GM23338 (cell line): ENCODE results near the gene DPP9. TPM values are rescaled to one million over a fixed set of nuclear protein-coding genes. Genes with fewer than 3 reads are reported as not detected.

Source experiments
- ATAC-seq: fragments of 200-7000 bp; cut with Tn5 transposase; 3 replicates; pipeline ENCODE4 v1.9.1; 2020
- DNase-seq: peaks from one replicate; pipeline ENCODE4 v3.0.0-alpha.2; 2015; ENCODE audit warnings: low spot score
- H2AFZ ChIP-seq: fragments of 200-600 bp; sonication (generic); 2 replicates; pipeline ENCODE4 v1.8.0; 2016; ENCODE audit warnings: antibody characterized with exemption, mild to moderate bottlenecking, moderate library complexity
- H3F3A ChIP-seq: fragments of 200-600 bp; sonication (generic); replicated peaks from 2 replicates; pipeline ENCODE4 v1.8.0; 2017; ENCODE audit warnings: antibody characterized with exemption, mixed run types, low read depth
- H3K27ac ChIP-seq: fragments of 200-600 bp; sonication (generic); 2 replicates; pipeline ENCODE4 v1.6.1; 2016; ENCODE audit warnings: low read depth
- H3K27me3 ChIP-seq: fragments of 200-600 bp; sonication (generic); 2 replicates; pipeline ENCODE4 v1.8.0; 2016; ENCODE audit warnings: mild to moderate bottlenecking, mixed run types, moderate library complexity; ENCODE audit not compliant: insufficient read depth
- H3K36me3 ChIP-seq: fragments of 200-600 bp; sonication (generic); 2 replicates; pipeline ENCODE4 v1.8.0; 2016; ENCODE audit warnings: mild to moderate bottlenecking; ENCODE audit not compliant: insufficient read depth
- H3K4me1 ChIP-seq: fragments of 200-600 bp; sonication (generic); 2 replicates; pipeline ENCODE4 v1.8.0; 2016; ENCODE audit warnings: mild to moderate bottlenecking, moderate library complexity; ENCODE audit not compliant: insufficient read depth
- H3K4me2 ChIP-seq: fragments of 200-600 bp; sonication (generic); 2 replicates; pipeline ENCODE4 v1.7.1; 2017; ENCODE audit warnings: mixed run types
- H3K4me3 ChIP-seq: fragments of 200-600 bp; sonication (generic); 2 replicates; pipeline ENCODE4 v1.6.1; 2016; ENCODE audit warnings: mixed run types
- H3K79me2 ChIP-seq: fragments of 200-600 bp; sonication (generic); replicated peaks from 2 replicates; pipeline ENCODE4 v1.8.0; 2017; ENCODE audit warnings: mild to moderate bottlenecking; ENCODE audit not compliant: insufficient read depth
- H3K9me2 ChIP-seq: fragments of 200-600 bp; sonication (generic); 2 replicates; pipeline ENCODE4 v1.8.0; 2017; ENCODE audit not compliant: insufficient read depth
- H4K20me1 ChIP-seq: fragments of 200-600 bp; sonication (generic); replicated peaks from 2 replicates; pipeline ENCODE4 v1.8.0; 2017; ENCODE audit warnings: mild to moderate bottlenecking; ENCODE audit not compliant: insufficient read depth
- H3K27ac Mint-ChIP-seq: 2 replicates; pipeline ENCODE4 v1.8.0; 2020; ENCODE audit warnings: inconsistent platforms, mild to moderate bottlenecking, moderate library complexity, mixed read lengths
- H3K27me3 Mint-ChIP-seq: 3 replicates; pipeline ENCODE4 v1.8.0; 2022; ENCODE audit warnings: low read depth, mild to moderate bottlenecking, moderate library complexity, mixed read lengths, inconsistent platforms; ENCODE audit not compliant: insufficient read depth, poor library complexity
- H3K36me3 Mint-ChIP-seq: 3 replicates; pipeline ENCODE4 v1.8.0; 2021; ENCODE audit warnings: low read depth, mild to moderate bottlenecking, inconsistent platforms, moderate library complexity, mixed read lengths
- H3K4me1 Mint-ChIP-seq: 3 replicates; pipeline ENCODE4 v1.8.0; 2020; ENCODE audit warnings: mild to moderate bottlenecking, inconsistent platforms, mixed read lengths
- H3K4me3 Mint-ChIP-seq: 3 replicates; pipeline ENCODE4 v1.8.0; 2021; ENCODE audit warnings: moderate library complexity, mild to moderate bottlenecking, inconsistent platforms, mixed read lengths
- H3K9me3 Mint-ChIP-seq: 3 replicates; pipeline ENCODE4 v1.8.0; 2020; ENCODE audit warnings: moderate library complexity, mild to moderate bottlenecking, inconsistent platforms, mixed read lengths
- CREB1 ChIP-seq: fragments of 250-450 bp; sonication (Bioruptor Pico); IDR thresholded peaks from 2 replicates; pipeline ENCODE4 v1.5.0; 2020; ENCODE audit warnings: low read depth, mild to moderate bottlenecking, moderate library complexity
- ETS1 ChIP-seq: IDR thresholded peaks from 2 replicates; pipeline ENCODE4 v1.6.1; 2016; ENCODE audit warnings: antibody characterized with exemption
- EZH2phosphoT487 ChIP-seq: fragments of 200-600 bp; sonication (generic); IDR thresholded peaks from one replicate; pipeline ENCODE4 v1.8.1; 2018; ENCODE audit warnings: antibody characterized with exemption; ENCODE audit not compliant: unreplicated experiment
- NANOG ChIP-seq: IDR thresholded peaks from 2 replicates; pipeline ENCODE4 v1.6.1; 2016; ENCODE audit warnings: antibody characterized with exemption, borderline replicate concordance
- POLR2AphosphoS5 ChIP-seq: IDR thresholded peaks from 2 replicates; pipeline ENCODE4 v1.6.1; 2016; ENCODE audit warnings: antibody characterized with exemption, low read depth
- STAT1 ChIP-seq: IDR thresholded peaks from one replicate; pipeline ENCODE4 v1.6.1; 2016; ENCODE audit warnings: antibody characterized with exemption; ENCODE audit not compliant: unreplicated experiment
- ZNF331 ChIP-seq: fragments of 250-450 bp; sonication (Bioruptor Pico); IDR thresholded peaks from 2 replicates; pipeline ENCODE4 v1.5.0; 2020; ENCODE audit warnings: low read depth, mild to moderate bottlenecking, moderate library complexity
- polyA plus RNA-seq: library from polyadenylated mRNA; unstranded; fragments of >200 nt; fragmentation: Nextera tagmentation; extraction: Ambion mirVana; gene quantifications from 2 replicates; pipeline ENCODE4 v1.2.1, GENCODE V29; 2016
- total RNA-seq: library from RNA; depleted of rRNA; stranded (reverse); fragments of >200 nt; shearing (Covaris generic); gene quantifications from 2 replicates; pipeline ENCODE4 v1.2.3, GENCODE V29; 2014
- TF ChIP-seq, protein P1 (sequence below), 2 experiments: fragments of 200-600 bp in 1 of 2; sonication (generic) in 1 of 2; conservative IDR thresholded peaks; 2 replicates each; pipeline versions ENCODE4 v1.5.1 to v1.6.1; 2016 to 2017; ENCODE audit warnings: antibody characterized with exemption in 2 of 2, low read depth in 2 of 2, mild to moderate bottlenecking in 2 of 2, moderate library complexity in 1 of 2
- TF ChIP-seq, protein P2 (sequence below): IDR thresholded peaks from one replicate; pipeline ENCODE4 v1.6.1; 2018; ENCODE audit warnings: antibody characterized with exemption; ENCODE audit not compliant: unreplicated experiment

The DPP9 gene
- total and polyA plus RNA-seq, 2 experiments from 2014 or later: 19.5 to 49.2 TPM

GRCh38 chr19:4760285-4760650, 36.6 kb upstream of the DPP9 start:
- Mint-ChIP-seq H3K27ac (no peak overlapping the region), H3K9me3 (no peaks in the 10 kb centered on the region), H3K36me3 (no peaks in the 10 kb centered on the region), H3K4me1 (peaks cover 6% of the 10 kb centered on the region; the same call in 2 of the 3 replicates), H3K27me3 (peaks cover 11% of the 10 kb centered on the region), H3K4me3 (peak overlapping the region; percentile 64)
- Histone ChIP-seq H4K20me1 (no peaks in the 10 kb centered on the region), H3K4me2 (peak overlapping the region; percentile 86), H3K36me3 (no peaks in the 10 kb centered on the region), H3K27ac (no peak overlapping the region), H2AFZ (peak overlapping the region; percentile 98), H3K9me2 (no peaks in the 10 kb centered on the region), H3F3A (no peaks in the 10 kb centered on the region), H3K27me3 (peaks cover 16% of the 10 kb centered on the region), H3K79me2 (no peaks in the 10 kb centered on the region), H3K4me1 (peaks cover 4% of the 10 kb centered on the region; the same call in 1 of the 2 replicates), H3K4me3 (peak overlapping the region; percentile 66)
- no peak for TF ChIP-seq EZH2phosphoT487
- TF ChIP-seq ZNF331 (CRISPR knock-in tag): no peak
- no peak for TF ChIP-seq STAT1
- TF ChIP-seq, protein P1, sequence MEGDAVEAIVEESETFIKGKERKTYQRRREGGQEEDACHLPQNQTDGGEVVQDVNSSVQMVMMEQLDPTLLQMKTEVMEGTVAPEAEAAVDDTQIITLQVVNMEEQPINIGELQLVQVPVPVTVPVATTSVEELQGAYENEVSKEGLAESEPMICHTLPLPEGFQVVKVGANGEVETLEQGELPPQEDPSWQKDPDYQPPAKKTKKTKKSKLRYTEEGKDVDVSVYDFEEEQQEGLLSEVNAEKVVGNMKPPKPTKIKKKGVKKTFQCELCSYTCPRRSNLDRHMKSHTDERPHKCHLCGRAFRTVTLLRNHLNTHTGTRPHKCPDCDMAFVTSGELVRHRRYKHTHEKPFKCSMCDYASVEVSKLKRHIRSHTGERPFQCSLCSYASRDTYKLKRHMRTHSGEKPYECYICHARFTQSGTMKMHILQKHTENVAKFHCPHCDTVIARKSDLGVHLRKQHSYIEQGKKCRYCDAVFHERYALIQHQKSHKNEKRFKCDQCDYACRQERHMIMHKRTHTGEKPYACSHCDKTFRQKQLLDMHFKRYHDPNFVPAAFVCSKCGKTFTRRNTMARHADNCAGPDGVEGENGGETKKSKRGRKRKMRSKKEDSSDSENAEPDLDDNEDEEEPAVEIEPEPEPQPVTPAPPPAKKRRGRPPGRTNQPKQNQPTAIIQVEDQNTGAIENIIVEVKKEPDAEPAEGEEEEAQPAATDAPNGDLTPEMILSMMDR (conservative IDR thresholded peaks at IDR 0.05; ENCODE audit: low read depth in 2 of 2): no peak
- no peak for TF ChIP-seq CREB1
- no peak for TF ChIP-seq NANOG
- no peak for TF ChIP-seq POLR2AphosphoS5
- no peak for TF ChIP-seq ETS1
- TF ChIP-seq, protein P2, sequence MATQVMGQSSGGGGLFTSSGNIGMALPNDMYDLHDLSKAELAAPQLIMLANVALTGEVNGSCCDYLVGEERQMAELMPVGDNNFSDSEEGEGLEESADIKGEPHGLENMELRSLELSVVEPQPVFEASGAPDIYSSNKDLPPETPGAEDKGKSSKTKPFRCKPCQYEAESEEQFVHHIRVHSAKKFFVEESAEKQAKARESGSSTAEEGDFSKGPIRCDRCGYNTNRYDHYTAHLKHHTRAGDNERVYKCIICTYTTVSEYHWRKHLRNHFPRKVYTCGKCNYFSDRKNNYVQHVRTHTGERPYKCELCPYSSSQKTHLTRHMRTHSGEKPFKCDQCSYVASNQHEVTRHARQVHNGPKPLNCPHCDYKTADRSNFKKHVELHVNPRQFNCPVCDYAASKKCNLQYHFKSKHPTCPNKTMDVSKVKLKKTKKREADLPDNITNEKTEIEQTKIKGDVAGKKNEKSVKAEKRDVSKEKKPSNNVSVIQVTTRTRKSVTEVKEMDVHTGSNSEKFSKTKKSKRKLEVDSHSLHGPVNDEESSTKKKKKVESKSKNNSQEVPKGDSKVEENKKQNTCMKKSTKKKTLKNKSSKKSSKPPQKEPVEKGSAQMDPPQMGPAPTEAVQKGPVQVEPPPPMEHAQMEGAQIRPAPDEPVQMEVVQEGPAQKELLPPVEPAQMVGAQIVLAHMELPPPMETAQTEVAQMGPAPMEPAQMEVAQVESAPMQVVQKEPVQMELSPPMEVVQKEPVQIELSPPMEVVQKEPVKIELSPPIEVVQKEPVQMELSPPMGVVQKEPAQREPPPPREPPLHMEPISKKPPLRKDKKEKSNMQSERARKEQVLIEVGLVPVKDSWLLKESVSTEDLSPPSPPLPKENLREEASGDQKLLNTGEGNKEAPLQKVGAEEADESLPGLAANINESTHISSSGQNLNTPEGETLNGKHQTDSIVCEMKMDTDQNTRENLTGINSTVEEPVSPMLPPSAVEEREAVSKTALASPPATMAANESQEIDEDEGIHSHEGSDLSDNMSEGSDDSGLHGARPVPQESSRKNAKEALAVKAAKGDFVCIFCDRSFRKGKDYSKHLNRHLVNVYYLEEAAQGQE: no peak
- ATAC-seq (no peak), DNase-seq (no peak)
